IMR-90 (cell line): ENCODE results near the gene PRSS37. TPM values are rescaled to one million over a fixed set of nuclear protein-coding genes. Genes with fewer than 3 reads are reported as not detected.

Experiments used
- ATAC-seq: fragments of 200-7000 bp; cut with Tn5 transposase; 2 replicates; pipeline ENCODE4 v1.9.1; 2020; ENCODE audit warnings: low read depth, mild to moderate bottlenecking, moderate library complexity
- BruUV-seq: library from RNA; stranded (reverse); fragments of 400-500 nt; replicated peaks from 2 replicates; lab custom pipeline; 2021; lab: Mats Ljungman, UMichigan
- CTCF ChIA-PET: fragments of 300-600 bp; formaldehyde crosslinking; extraction: SDS; loops from one replicate; lab custom pipeline; 2021; ENCODE audit warnings: antibody characterized with exemption; lab: Yijun Ruan, JAX
- POLR2A ChIA-PET: fragments of 300-600 bp; sonication (Branson Sonifier 250); formaldehyde crosslinking; loops from one replicate; lab custom pipeline; 2022; ENCODE audit warnings: antibody characterized with exemption; ENCODE audit not compliant: unreplicated experiment; lab: Charles Lee
- DNase-seq: peaks from one replicate; pipeline ENCODE4 v3.0.0; 2013
- H2AFZ ChIP-seq: replicated peaks from 2 replicates; pipeline ENCODE3; 2013; ENCODE audit warnings: low read length, mild to moderate bottlenecking; ENCODE audit not compliant: poor library complexity
- H2AK5ac ChIP-seq: 2 replicates; pipeline ENCODE4 v1.6.1; 2013; ENCODE audit warnings: low read depth, low read length, inconsistent platforms
- H2AK9ac ChIP-seq: replicated peaks from 2 replicates; pipeline ENCODE3; 2013; ENCODE audit warnings: mild to moderate bottlenecking, low read depth, low read length, moderate library complexity; ENCODE audit not compliant: poor library complexity
- H2BK120ac ChIP-seq: 2 replicates; pipeline ENCODE4 v1.6.1; 2013; ENCODE audit warnings: low read depth, low read length, inconsistent platforms
- H2BK15ac ChIP-seq: 3 replicates; pipeline ENCODE4 v1.6.1; 2013; ENCODE audit warnings: low read depth, low read length, inconsistent platforms
- H2BK20ac ChIP-seq: 2 replicates; pipeline ENCODE4 v1.6.1; 2013; ENCODE audit warnings: low read depth, mild to moderate bottlenecking, inconsistent platforms, low read length, moderate library complexity
- H2BK5ac ChIP-seq: 2 replicates; pipeline ENCODE4 v1.6.1; 2013; ENCODE audit warnings: mild to moderate bottlenecking, low read depth, low read length, inconsistent platforms; ENCODE audit not compliant: poor library complexity, severe bottlenecking
- H3K14ac ChIP-seq: replicated peaks from 2 replicates; pipeline ENCODE4 v1.6.1; 2013; ENCODE audit warnings: low read depth, low read length, inconsistent platforms
- H3K18ac ChIP-seq: 2 replicates; pipeline ENCODE4 v1.6.1; 2013; ENCODE audit warnings: low read depth, low read length, control low read depth
- H3K23ac ChIP-seq: 2 replicates; pipeline ENCODE4 v1.6.1; 2013; ENCODE audit warnings: low read depth, low read length, inconsistent platforms
- H3K27ac ChIP-seq: 2 replicates; pipeline ENCODE4 v1.5.1; 2013; ENCODE audit warnings: mild to moderate bottlenecking, control low read depth, low read length; ENCODE audit not compliant: insufficient read depth
- H3K27me3 ChIP-seq: 2 replicates; pipeline ENCODE4 v1.6.1; 2013; ENCODE audit warnings: low read length; ENCODE audit not compliant: control insufficient read depth, insufficient read depth
- H3K36me3 ChIP-seq: 2 replicates; pipeline ENCODE4 v1.6.1; 2013; ENCODE audit warnings: low read length, mixed read lengths; ENCODE audit not compliant: control insufficient read depth, insufficient read depth
- H3K4ac ChIP-seq: 2 replicates; pipeline ENCODE4 v1.6.1; 2013; ENCODE audit warnings: low read depth, low read length, inconsistent platforms
- H3K4me1 ChIP-seq: 2 replicates; pipeline ENCODE4 v1.6.1; 2013; ENCODE audit warnings: low read length, mixed read lengths; ENCODE audit not compliant: control insufficient read depth, insufficient read depth
- H3K4me2 ChIP-seq: 2 replicates; pipeline ENCODE4 v1.6.1; 2013; ENCODE audit warnings: low read depth, mild to moderate bottlenecking, control low read depth, low read length, moderate library complexity
- H3K4me3 ChIP-seq: 2 replicates; pipeline ENCODE4 v1.5.1; 2013; ENCODE audit warnings: low read depth, mild to moderate bottlenecking, control low read depth, low read length, moderate library complexity; ENCODE audit not compliant: insufficient read depth
- H3K56ac ChIP-seq: 2 replicates; pipeline ENCODE4 v1.6.1; 2013; ENCODE audit warnings: low read length, inconsistent platforms; ENCODE audit not compliant: insufficient read depth; ENCODE audit errors: extremely low read depth
- H3K79me1 ChIP-seq, 2 experiments: 2 replicates each; pipeline ENCODE4 v1.6.1; 2013; ENCODE audit warnings: low read length in 2 of 2, inconsistent platforms in 1 of 2, low read depth in 1 of 2
- H3K9ac ChIP-seq: 2 replicates; pipeline ENCODE4 v1.6.1; 2013; ENCODE audit warnings: low read depth, low read length, control low read depth
- H3K9me1 ChIP-seq: 2 replicates; pipeline ENCODE4 v1.6.1; 2013; ENCODE audit warnings: low read length, inconsistent platforms; ENCODE audit not compliant: insufficient read depth
- H3K9me3 ChIP-seq: 2 replicates; pipeline ENCODE4 v1.6.1; 2013; ENCODE audit warnings: low read length; ENCODE audit not compliant: control insufficient read depth, insufficient read depth
- H4K20me1 ChIP-seq: 2 replicates; pipeline ENCODE4 v1.6.1; 2013; ENCODE audit warnings: low read length, inconsistent platforms; ENCODE audit not compliant: insufficient read depth
- H4K5ac ChIP-seq: 2 replicates; pipeline ENCODE4 v1.6.1; 2013; ENCODE audit warnings: mild to moderate bottlenecking, low read depth, low read length, control low read depth
- H4K8ac ChIP-seq, 2 experiments: 2 replicates each; pipeline ENCODE4 v1.6.1; 2013; ENCODE audit warnings: low read depth in 2 of 2, low read length in 2 of 2, control low read depth in 1 of 2, inconsistent platforms in 1 of 2
- H4K91ac ChIP-seq: 2 replicates; pipeline ENCODE4 v1.6.1; 2013; ENCODE audit warnings: low read depth, low read length, inconsistent platforms; ENCODE audit not compliant: insufficient read depth
- CEBPB ChIP-seq: IDR thresholded peaks from 2 replicates; pipeline ENCODE4 v1.6.1; 2012; ENCODE audit warnings: low read depth, low read length, improper control_type of control experiment
- CHD1 ChIP-seq: IDR thresholded peaks from 2 replicates; pipeline ENCODE4 v1.6.1; 2012; ENCODE audit warnings: low read depth, low read length, improper control_type of control experiment
- FOS ChIP-seq: fragments of 150-350 bp; IDR thresholded peaks from 2 replicates; pipeline ENCODE4 v1.6.1; 2016; ENCODE audit warnings: low read depth, low read length
- MAFK ChIP-seq: IDR thresholded peaks from 2 replicates; pipeline ENCODE4 v1.6.1; 2012; ENCODE audit warnings: low read depth, low read length, improper control_type of control experiment
- MAZ ChIP-seq: IDR thresholded peaks from 2 replicates; pipeline ENCODE4 v1.6.1; 2012; ENCODE audit warnings: low read depth, mild to moderate bottlenecking, low read length, improper control_type of control experiment, moderate library complexity, borderline replicate concordance
- MXI1 ChIP-seq: IDR thresholded peaks from 2 replicates; pipeline ENCODE4 v1.6.1; 2012; ENCODE audit warnings: low read depth, mild to moderate bottlenecking, low read length, moderate library complexity, borderline replicate concordance
- NFE2L2 ChIP-seq: fragments of 150-350 bp; IDR thresholded peaks from 2 replicates; pipeline ENCODE4 v1.6.1; 2016; ENCODE audit warnings: low read depth, mild to moderate bottlenecking, low read length
- POLR2A ChIP-seq: IDR thresholded peaks from 2 replicates; pipeline ENCODE4 v1.6.1; 2012; ENCODE audit warnings: mild to moderate bottlenecking, low read depth, low read length
- RAD21 ChIP-seq: IDR thresholded peaks from 2 replicates; pipeline ENCODE4 v1.6.1; 2012; ENCODE audit warnings: low read length, improper control_type of control experiment
- RCOR1 ChIP-seq: IDR thresholded peaks from 2 replicates; pipeline ENCODE4 v1.6.1; 2012; ENCODE audit warnings: mild to moderate bottlenecking, low read length, improper control_type of control experiment; ENCODE audit not compliant: insufficient replicate concordance
- RFX5 ChIP-seq: IDR thresholded peaks from 2 replicates; pipeline ENCODE4 v1.8.0; 2012; ENCODE audit warnings: low read depth, mild to moderate bottlenecking, low read length, moderate library complexity
- SMC3 ChIP-seq: fragments of 150-350 bp; IDR thresholded peaks from 2 replicates; pipeline ENCODE4 v1.6.1; 2016; ENCODE audit warnings: low read depth, mild to moderate bottlenecking, antibody characterized with exemption, low read length, moderate library complexity
- dilution Hi-C: fragments of 300-500 bp; cut with HindIII; formaldehyde crosslinking; loops from one replicate; pipeline ENCODE4 v1.14.3; 2018; ENCODE audit warnings: low sequenced_read_pairs; ENCODE audit not compliant: unreplicated experiment
- in situ Hi-C: fragments of 300-500 bp; cut with MboI; formaldehyde crosslinking; loops from 3 replicates; pipeline ENCODE4 v1.14.3; 2019; ENCODE audit warnings: low sequenced_read_pairs, inconsistent platforms, mixed read lengths
- intact Hi-C: fragments of 100-400 bp; cut with micrococcal nuclease; formaldehyde crosslinking; loops from 2 replicates; pipeline ENCODE4 v1.10.0; 2022
- polyA plus RNA-seq, 3 experiments: library from polyadenylated mRNA; depleted of rRNA; stranded (reverse); fragments of >200 nt; gene quantifications; 2 replicates each; pipeline ENCODE4 v1.2.3, GENCODE V29; 2012; ENCODE audit warnings: low replicate concordance in 1 of 3
- total RNA-seq: library from RNA; depleted of rRNA; stranded (reverse); fragments of >200 nt; gene quantifications from 2 replicates; pipeline ENCODE4 v1.2.3, GENCODE V29; 2012
- TF ChIP-seq, protein P1 (sequence below): fragments of 150-350 bp; IDR thresholded peaks from 2 replicates; pipeline ENCODE4 v1.6.1; 2017; ENCODE audit warnings: mild to moderate bottlenecking, antibody characterized with exemption, low read length, low read depth
- TF ChIP-seq, protein P2 (sequence below): conservative IDR thresholded peaks from 2 replicates; pipeline ENCODE4 v1.5.1; 2012; ENCODE audit warnings: mild to moderate bottlenecking, low read depth, low read length, improper control_type of control experiment

Gene PRSS37
- total and polyA plus RNA-seq, 2 of the 4 experiments (the other 2 are of a cell fraction) = not detected

DNA sequence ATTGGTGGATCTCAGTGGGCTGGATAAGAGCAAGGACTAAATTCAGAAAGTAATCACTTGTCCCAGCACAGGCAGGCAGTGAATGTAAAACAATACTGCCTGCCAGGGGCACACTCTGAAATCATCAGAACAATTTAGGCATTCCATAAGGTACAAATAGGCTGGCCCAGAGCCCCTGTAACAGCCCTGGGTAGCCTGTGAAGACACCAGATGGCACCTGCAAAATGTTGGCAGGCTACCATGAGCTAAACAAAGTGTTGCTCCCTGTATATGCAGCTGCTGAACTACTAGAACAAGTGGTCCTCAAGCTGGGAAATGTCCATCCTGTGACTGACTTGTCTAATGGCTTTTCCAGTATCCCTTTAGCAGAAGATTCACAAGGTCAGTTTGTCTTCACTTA, 3.0 kb upstream of the PRSS37 start:
- H3K36me3 ChIP-seq = no peaks in the 10 kb centered on the region
- ATAC-seq = no peak
- no peak overlapping the region for H3K4me2 ChIP-seq
- no peak overlapping the region for H3K23ac ChIP-seq
- CTCF ChIA-PET = no interaction called here
- H2AK9ac ChIP-seq = no peak overlapping the region
- no peaks in the 10 kb centered on the region for H4K20me1 ChIP-seq
- H4K5ac ChIP-seq = no peak overlapping the region
- H3K9me1 ChIP-seq = no peaks in the 10 kb centered on the region
- no peak overlapping the region for H3K18ac ChIP-seq
- H2BK15ac ChIP-seq = no peak overlapping the region
- no peak overlapping the region for H3K4ac ChIP-seq
- POLR2A ChIA-PET = no interaction called here
- no peak overlapping the region for H2BK120ac ChIP-seq
- dilution Hi-C loops (no loop called here), in situ Hi-C loops (no loop called here), intact Hi-C loops (no loop called here)
- no peak overlapping the region for H2AK5ac ChIP-seq
- no peak overlapping the region for H3K9ac ChIP-seq
- H3K4me3 ChIP-seq = no peak overlapping the region
- no peak overlapping the region for H2BK5ac ChIP-seq
- DNase-seq = no peak
- no peak overlapping the region for H4K91ac ChIP-seq
- no peaks in the 10 kb centered on the region for H3K27me3 ChIP-seq
- H3K27ac ChIP-seq = no peak overlapping the region
- peaks cover 28% of the 10 kb centered on the region for H3K9me3 ChIP-seq
- no peak overlapping the region for H4K8ac ChIP-seq
- H2AFZ ChIP-seq = no peak overlapping the region
- no peak overlapping the region for H3K14ac ChIP-seq
- H2BK20ac ChIP-seq = no peak overlapping the region
- H3K56ac ChIP-seq = no peak overlapping the region
- no TSS peak for BruUV-seq
- TF ChIP-seq CHD1 = no peak
- TF ChIP-seq POLR2A = no peak
- TF ChIP-seq RCOR1 = no peak
- no peak for TF ChIP-seq FOS
- TF ChIP-seq MAZ = no peak
- TF ChIP-seq CEBPB = no peak
- TF ChIP-seq RFX5 = no peak
- TF ChIP-seq, protein P1, sequence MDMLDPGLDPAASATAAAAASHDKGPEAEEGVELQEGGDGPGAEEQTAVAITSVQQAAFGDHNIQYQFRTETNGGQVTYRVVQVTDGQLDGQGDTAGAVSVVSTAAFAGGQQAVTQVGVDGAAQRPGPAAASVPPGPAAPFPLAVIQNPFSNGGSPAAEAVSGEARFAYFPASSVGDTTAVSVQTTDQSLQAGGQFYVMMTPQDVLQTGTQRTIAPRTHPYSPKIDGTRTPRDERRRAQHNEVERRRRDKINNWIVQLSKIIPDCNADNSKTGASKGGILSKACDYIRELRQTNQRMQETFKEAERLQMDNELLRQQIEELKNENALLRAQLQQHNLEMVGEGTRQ = no peak
- TF ChIP-seq MAFK = no peak
- no peak for TF ChIP-seq MXI1
- no peak for TF ChIP-seq RAD21
- TF ChIP-seq, protein P2, sequence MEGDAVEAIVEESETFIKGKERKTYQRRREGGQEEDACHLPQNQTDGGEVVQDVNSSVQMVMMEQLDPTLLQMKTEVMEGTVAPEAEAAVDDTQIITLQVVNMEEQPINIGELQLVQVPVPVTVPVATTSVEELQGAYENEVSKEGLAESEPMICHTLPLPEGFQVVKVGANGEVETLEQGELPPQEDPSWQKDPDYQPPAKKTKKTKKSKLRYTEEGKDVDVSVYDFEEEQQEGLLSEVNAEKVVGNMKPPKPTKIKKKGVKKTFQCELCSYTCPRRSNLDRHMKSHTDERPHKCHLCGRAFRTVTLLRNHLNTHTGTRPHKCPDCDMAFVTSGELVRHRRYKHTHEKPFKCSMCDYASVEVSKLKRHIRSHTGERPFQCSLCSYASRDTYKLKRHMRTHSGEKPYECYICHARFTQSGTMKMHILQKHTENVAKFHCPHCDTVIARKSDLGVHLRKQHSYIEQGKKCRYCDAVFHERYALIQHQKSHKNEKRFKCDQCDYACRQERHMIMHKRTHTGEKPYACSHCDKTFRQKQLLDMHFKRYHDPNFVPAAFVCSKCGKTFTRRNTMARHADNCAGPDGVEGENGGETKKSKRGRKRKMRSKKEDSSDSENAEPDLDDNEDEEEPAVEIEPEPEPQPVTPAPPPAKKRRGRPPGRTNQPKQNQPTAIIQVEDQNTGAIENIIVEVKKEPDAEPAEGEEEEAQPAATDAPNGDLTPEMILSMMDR = no peak
- no peak for TF ChIP-seq SMC3
- no peak for TF ChIP-seq NFE2L2
- no peaks in the 10 kb centered on the region for H3K4me1 ChIP-seq
- H3K79me1 ChIP-seq = no peaks in the 10 kb centered on the region
